Right ventricle myocardium superior (tissue), 1 donor: ENCODE measurements around the gene RASAL1. TPM values are rescaled to one million over a fixed set of nuclear protein-coding genes. Genes with fewer than 3 reads are reported as not detected.
A peak's percentile ranks its signal among the peaks of the same experiment; 100 is the strongest.

Experiments used
- ATAC-seq: fragments of 200-7000 bp; cut with Tn5 transposase; one replicate; pipeline ENCODE4 v1.9.1; 2020; ENCODE audit warnings: mild to moderate bottlenecking; ENCODE audit not compliant: poor library complexity
- DNase-seq: peaks from one replicate; pipeline ENCODE4 v3.0.0-alpha.2; 2020
- intact Hi-C: fragments of 100-400 bp; cut with DNase I; formaldehyde crosslinking; loops from one replicate; pipeline ENCODE4 v1.11.2; 2022
- total RNA-seq: library from RNA; stranded (reverse); fragmentation: NEBNext Ultra II Directional; extraction: Animal tissue kit (Norgen Biotek cat#: 25700); gene quantifications from one replicate; pipeline ENCODE4 v1.2.1, GENCODE V29; 2021
- donor health status: DM: no; HTN: yes; CAD: no; lungs with severe emphysema.

The RASAL1 gene
- total RNA-seq, 1 donor from 2014 or later = not detected

DNA sequence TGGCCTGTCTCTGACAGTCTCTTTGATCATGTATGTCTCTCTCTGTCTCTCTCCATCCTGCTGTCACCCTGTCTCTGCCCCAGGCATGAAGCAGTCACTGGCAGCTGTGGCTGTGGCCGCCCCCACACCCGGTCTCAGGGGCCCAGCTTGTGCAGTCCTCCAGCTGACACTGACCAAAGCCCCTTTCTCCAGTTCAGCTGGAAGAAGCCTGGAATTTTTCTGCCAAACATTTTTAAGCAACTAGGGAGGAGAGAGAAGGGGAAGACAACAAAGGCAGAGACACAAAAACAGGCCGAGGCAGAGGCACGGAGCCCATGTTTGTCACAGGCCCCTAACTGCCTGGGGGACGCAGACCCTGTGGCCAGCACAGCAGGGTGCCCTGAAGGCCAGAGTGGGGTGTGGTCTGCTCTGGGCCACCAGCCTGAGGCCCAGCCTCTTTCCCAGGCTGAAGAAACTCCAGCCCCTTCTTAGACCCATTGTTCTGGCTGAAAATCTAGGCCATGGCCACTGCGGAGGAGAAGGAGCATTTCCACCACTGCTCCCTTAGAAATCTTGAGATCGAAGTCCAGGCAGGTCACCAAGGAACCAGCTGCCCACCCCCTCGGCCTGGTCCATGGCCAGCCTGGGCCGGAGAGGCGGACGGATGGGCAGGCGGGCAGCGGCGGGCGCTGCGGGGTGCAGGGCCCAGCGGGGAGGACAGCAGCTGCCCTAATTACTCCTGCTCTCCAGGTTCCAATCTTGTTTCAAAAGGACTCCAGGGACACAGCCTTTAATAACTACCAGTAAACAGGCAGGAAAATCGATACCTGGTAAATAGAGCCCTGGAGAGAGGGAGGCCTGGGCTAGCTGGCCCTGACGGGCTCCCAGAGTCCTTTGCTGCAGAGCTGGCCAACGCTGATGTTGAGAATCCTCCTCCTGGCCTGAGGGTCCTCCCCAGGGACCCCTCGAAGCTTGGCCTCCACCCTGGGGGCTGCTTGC is 64.1 kb downstream of the RASAL1 start:
- DNase-seq (peak; percentile 62), ATAC-seq (peak; percentile 70)
- intact Hi-C loops = no loop called here

DNA sequence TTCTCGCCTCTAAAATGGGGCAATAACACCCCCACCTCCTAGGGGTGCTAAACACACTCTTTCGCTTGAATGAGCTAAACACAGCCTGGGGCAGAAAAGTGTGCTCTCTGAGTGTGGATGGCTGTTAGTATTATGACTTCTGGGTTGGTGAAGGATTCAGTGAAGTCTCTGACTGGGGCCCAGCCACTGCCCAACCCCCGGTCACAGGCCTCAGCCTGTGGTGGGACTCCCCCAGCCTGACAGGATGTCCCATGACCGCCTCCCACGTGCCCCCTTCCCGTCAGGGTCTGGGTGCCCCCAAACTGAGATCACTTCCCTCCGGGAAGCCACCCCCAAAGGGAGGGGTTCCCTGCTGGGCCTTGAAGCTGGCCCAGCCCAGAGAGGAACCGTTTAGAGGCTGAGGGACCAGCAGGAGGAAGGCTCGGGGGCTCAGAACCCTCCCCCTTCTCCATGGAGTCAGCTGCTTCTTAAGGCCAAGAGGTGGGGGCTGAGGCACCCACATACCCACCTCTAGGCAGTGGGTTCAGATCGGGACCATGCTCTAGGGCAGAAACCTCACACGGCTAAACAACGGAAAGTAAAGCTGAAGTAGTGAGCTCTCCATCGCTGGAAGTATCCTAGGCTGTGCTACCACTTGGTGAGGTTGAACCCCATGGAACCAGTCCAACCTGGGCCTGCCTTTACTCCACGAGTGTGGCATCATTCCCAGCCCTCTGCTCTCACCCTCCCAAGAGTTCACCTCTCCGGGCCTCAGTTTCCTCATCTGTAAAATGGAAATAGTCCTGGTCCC is 65.2 kb downstream of the RASAL1 start:
- intact Hi-C loops = no loop called here
- DNase-seq = no peak
- ATAC-seq = peak; percentile 26

DNA sequence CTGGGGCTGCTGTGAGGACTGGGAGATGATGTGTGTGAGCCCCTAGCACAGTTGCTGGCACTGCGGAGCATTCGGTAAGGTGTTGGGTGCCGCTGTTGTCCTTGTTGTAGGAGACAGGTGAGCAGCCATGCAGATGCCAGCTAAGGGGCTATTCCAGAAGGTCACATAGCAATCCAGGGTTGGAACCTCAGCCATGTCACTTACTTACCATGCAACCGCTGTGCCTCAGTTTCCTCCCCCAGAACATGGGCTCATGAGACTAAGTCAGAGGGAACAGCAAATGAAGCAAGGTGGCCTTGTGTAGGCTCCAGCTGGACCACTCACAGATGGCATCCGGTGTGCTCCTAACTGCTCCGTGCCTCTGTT is 65.8 kb downstream of the RASAL1 start:
- ATAC-seq (no peak), DNase-seq (no peak)
- intact Hi-C loops = no loop called here

DNA sequence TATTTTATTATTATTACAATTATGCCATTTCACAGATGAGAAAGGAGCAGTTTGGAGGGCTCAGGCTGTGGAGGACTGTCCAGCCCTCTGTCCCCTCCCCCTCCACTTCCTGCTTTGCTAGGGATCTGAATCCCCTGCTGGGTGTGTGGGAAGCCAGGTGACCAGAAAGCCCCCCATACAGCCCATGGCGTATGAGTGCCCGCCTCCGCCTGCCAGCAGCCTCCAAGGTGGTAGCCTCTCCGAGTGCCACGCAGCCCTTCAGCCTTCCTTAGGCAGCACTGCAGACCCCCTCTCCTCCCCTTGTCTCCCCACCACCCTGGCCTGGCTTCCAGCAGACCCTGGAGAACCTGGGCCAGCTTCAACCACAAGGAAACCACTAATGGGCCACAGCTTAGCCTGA is 66.4 kb downstream of the RASAL1 start:
- DNase-seq (no peak), ATAC-seq (no peak)
- intact Hi-C loops = no loop called here

DNA sequence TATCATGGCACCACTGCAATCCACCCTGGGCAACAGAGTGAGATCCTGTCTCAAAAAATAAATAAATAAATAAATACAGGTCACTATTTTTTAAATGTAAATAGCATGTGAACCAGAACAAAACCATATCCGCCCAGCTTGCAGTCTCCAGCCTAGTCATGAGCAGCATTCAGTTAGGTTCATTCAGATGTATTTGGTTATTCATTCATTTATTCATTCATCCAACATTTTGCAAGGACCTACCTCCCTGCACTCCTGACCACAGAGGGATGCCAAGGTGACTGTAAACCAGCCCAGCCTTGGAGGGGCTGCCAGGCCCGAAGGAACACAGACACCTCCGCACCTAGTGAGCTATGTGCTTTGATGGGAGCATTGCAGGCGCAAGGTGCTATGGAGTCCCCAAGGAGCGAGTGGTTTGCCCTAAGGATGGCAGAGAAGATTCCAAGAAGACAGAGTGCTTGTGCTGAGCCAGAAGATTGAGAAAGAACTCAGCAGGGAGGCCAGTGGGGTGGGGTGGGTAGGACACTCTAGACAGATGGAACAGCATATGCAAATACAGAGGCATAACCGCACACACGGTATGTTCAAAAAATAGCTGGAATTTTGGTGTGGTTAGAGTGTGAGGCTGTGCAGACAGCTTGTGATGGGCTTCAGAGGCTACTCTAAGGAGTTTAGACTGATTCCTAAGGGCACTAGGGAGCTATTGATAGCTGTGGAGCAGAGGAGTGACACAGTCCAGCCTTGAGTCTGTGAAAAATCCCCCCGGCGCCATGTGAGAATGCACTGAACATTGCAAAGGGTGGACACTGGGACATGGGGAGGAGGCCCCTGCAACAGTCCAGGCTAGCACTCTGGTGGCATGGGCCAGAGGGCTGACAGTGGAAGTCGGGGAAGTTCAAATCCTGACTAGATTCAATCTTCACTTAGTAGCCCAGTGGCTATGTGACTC is 67.3 kb downstream of the RASAL1 start:
- ATAC-seq (no peak), DNase-seq (no peak)
- intact Hi-C loops = no loop called here

DNA sequence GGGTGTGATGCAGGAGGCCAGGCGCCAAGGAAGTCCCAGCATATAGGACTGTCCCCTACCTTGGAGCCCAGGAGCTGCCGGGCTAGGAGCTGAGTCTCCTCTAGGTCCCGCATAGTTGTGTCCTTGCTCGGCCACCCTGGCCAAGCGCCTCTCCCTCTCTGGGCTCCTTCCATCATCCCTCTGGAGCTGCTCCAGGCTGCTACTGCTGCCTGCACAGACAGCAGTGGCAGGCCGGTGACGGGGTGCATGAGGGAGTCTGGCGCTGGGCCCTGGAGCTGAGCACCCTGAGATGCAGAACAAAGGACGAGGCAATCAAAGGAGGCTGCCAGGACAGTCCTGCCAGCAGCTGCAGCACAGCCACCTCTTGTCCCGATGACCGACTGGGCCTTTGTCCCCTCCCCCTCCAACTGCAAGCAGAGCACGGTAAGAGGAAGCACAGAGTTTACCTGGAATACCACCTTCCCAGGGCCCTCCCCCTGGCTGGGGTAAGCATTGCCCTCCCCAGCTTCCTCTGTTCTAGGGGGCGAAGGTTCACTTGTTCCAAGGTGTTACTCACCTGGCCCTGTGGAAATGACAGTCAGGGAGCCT is 68.7 kb downstream of the RASAL1 start:
- no peak for ATAC-seq
- DNase-seq = no peak
- intact Hi-C loops = no loop called here

DNA sequence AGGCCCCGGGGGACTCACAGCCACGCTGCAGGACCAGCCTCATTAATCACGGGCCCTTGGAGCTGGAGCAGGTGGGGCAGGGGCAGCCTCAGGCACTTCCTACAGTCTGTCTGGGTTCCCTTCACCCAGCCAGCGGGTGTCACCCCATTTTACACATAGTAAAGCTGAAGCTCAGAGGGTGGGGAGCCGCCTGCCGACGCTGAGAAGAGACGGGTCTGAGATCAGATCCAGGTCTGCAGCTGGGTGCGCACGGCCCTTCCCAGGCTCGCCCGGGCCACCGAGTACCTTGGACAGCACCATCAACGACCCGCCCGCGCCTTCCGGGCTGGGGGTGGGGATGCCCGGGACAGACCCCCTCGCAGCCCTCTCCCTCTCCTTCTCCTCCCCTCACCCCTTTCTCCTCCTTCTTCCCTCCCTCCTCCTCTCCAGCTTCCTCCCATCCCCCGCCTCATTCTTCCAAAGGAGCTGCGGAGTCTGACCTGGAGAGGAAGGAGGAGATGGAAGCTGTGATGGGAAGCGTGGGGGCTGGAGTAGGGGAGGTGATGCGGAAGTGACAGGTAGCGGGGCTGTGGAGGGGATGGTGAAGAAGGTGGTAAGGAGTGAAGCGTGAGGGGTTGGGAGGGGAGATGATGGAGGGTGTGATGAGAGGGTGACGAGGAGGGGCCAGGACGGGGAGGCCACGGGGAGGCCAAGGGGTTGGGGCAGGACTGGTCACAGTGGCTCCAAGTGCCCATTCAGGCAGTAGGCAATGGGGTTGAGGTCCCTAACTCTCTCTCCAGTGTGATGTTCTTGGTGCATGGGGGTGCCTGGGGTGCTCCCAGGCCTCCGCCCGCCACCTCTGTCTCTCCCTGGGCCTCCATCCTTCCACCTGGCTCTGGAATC is 70.2 kb downstream of the RASAL1 start:
- DNase-seq (no peak), ATAC-seq (peak; percentile 40)
- intact Hi-C loops = no loop called here

DNA sequence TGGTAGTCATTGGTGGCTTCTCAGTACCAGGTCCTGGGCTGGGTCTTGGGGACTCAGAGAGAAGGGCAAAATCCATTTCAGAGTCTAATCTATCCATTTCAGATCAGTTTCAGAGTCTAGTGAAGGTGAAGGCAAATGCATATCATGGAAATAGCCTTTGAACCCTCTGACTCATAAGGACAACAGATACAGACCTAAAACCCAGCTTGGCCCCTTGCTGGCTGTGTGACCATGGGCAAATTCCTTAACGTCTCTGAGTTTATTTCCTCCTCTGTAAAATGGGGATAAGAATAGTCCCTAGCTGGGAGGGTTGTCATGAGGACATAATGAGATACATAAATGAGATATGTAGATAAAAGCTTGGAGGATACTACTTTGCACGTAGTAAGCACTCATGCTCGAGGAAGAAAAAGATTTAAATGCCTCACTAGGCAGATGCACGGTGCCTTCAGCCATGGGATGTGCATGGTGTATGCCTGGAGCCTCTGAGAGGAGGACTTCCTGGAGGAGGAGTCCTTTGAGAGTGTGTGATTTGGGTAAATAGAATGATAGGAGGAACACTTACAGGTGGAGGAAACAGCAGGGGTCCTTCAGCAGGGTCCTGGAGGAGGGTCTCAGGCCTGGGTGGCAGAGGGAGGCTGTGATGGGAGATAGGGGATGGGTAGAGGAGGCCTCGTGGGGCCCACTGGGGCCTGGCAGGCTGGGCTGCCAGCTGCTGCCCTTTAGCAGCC is 71.0 kb downstream of the RASAL1 start:
- no peak for DNase-seq
- intact Hi-C loops = no loop called here
- no peak for ATAC-seq

DNA sequence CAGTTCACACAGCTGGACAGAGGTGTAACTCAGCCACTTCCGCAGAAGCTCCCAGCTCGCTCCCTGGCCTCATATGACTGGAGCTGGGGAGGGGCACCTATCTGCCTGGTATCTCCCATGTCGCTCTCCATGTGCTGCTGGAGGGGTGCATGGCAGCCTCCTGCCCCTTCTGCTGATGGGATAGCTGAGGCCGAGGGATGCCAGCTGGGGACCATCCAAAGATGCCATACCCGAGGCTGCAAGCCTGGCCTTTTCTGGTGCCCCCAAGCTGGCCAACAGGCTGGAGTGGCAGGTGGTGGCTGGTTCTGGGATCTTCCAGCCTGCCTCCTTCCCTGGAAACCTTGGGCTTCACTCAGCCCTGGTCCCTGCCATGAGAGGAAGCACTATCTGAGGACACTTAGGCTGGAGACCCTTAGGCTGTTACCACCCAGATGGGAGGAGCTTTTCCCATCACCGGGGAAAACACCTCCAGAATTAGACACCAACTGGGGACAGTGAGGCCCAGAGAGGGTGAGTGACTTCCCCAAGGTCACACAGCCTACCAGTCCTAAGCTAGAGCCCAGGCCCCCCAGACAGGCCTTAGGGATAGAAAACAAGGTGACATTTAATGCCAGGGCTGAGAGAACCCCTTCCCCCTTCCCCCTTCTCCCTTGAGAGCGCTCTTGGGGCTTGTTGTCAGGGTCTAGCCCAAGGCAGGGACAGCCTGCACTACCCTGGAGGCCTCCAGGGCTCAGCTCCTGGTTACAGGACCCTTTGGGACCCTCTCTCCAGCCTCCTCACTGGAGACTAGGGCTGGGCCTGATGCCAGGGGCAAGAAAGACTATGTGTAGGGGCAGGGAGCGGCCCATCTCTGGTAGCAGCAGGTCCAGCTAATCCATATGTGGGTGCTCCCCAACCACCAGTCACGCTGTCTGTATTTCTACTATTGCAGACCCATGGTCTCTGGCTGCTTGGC is 71.9 kb downstream of the RASAL1 start:
- intact Hi-C loops = no loop called here
- ATAC-seq (no peak), DNase-seq (no peak)

DNA sequence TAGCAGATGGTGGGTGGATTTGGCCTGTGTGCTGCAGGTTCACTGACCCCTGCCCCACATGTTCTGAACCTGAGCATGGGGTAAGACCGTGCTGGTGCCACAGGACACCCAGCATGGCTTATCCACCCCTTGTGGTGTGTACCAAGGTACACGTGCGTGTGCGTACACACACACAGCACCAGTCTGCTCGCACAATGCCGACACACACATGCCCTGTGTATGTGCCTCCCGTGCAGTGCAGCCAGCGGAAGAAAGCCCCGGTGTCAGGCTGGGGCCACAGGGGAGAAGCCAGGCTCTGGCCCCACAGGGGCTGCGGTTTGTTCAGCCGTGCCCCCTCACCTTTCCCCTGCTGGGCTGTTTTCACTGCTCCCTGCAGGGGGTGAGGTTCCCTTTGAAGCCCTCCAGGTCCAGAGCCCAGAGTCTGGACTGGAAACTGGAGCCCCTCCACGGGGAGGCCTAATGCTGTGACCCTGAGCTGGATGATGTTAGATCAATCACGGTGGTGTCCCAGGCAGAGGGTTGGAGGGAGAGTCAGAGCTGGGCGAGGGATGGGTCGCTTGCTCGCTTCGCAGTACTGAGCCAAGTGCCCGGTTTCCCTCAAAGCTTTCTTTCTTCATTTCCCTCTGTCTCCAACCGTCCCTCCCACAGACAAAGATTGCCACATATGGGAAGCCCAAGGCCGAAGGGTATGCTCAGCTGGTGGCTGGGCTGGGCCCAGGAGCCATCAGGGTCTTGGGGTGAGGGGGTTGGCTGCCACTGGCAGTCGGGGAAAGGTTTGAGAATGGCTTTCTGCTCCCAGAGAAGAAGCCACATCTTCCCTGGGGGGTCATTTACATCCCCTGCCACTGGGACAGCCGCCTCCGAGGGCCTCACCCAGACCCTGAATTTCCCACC is 72.8 kb downstream of the RASAL1 start:
- intact Hi-C loops = no loop called here
- no peak for ATAC-seq
- no peak for DNase-seq

DNA sequence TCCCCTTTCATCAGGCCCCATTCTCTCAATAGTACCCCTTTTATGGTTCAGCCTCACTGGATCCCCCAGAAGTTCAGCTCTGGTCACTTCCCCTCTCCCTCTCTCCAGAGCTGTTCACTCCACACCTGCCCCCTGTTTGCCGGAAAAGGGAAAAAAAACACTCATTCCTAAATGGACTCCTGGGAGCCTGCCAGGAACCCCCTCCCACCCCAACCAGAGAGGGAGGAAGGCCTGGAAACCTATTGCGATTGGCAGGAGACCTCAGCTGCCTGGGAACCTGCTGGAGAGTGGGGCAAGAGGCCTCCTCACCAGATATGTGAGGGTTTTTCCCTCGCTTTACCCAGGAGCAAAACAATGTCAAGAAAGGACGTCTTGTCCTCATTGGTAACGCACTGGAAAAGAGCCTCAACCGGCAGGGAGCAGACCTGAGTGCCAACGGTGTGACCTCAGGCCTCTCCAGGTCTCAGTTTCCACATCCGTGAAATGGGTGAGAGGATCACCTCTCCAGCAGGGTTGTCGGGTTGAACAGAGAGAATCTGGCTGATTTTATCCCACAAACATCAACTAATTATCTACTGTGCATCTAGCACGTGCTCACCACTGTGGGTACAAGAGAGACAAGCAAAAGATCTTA is 74.4 kb downstream of the RASAL1 start:
- no peak for DNase-seq
- intact Hi-C loops = no loop called here
- no peak for ATAC-seq

DNA sequence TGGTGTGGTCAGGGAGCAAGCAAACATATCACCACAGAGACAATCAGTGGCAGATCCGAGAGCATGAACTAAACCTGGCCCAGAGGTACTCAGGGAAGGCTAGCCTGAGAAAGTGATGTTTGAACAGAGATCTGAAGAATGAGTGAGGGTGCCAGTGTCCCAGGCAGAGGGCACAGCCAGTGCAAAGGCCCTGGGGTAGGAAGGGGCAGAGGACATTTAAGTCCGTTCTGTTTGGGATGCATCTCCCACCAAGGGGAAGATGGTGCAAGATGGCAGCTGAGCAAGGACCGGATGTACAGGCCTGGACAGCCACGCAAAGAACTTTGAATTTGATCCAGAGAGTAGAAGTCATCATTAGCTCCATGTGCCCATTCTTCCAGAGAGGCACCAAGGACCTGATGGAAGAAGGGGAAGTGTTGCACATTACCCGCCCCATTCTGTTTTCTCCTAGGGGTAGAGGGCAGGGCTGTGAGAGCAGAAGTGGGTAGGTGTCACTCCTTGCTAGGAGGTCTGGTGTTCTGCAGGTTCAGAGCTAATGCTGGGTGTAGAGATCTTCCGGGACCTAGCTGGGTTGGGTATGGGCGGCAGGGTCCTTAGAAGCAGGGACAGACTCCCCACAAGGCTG is 75.1 kb downstream of the RASAL1 start:
- no peak for DNase-seq
- intact Hi-C loops = no loop called here
- no peak for ATAC-seq

DNA sequence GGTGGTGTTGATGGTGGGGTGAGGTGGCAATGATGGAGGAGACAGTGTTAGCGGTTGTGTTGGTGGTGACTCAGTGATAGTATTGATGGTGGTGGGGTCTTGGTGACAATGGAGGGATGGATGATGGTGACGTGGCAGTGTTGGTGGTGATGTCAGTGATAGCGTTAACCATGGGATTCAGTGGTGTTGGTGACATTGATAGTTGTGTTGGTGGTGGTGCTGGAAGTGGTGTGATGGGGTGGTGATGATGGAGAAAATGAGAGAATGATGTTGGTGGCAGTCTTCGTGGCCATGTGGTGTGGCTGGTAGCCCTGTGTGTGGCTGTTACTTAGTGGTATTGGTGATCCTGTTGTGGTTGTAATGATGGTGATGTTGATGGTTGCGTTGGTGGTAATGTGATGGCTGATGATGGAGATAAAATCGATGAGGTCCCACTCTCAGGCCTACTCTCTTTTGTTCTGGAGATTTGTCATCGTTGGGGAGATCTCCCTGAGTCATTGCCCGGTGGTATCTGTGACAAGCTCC is 76.4 kb downstream of the RASAL1 start:
- ATAC-seq (no peak), DNase-seq (no peak)
- intact Hi-C loops = no loop called here

DNA sequence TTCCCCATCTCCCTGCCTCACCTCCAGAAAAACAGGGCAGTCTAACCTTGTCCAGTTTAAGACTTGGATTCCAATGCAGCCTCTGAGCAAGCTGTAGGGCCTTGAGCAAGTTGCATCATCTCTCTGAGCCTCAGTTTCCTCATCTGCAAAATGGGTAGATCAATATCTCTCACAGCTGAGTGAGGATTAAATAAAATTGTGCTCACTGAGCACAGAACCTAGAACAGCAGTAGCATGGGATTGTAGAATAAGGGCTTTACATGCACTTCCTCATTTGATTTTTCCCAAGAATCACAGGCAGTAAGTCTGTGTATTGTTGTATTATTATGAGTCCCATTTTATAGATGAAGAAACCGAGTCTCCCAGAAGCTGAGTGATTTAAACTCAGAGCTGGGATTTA is 77.0 kb downstream of the RASAL1 start:
- intact Hi-C loops = no loop called here
- ATAC-seq (no peak), DNase-seq (no peak)
